ENCODE data around the gene CHCHD6.

DNA sequence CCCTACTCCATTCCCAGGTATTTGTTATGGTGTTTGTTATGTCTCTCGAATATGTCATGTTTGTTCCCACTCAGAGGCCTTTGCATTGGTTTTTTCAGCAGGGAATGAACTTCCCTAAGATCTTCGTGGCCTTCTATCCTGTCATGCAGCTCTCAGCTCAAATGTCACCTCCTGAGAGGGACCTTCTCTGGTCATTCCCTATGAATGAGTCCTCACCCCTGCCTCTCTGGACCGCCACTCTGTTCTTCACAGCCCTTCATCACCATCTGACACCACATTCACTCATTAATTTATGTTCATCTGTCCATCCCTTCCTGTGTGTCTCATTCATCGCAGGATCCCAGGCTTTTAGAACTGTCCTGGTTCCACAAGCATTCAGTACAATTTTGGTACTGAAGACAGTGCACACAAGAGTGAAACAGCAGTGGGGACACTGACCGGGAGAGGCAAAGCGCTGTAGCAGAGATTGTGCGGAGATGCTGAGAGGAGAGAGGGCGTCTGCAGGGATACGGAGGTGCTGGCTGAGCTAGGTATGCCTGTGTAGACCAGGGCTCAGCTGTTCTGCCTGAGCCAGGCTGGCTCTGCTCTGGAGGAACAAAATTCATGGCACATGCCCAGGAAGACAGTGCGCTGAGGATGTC lies 132.3 kb downstream of the CHCHD6 start:
- no peak for TF ChIP-seq EZH2 (IDR thresholded peaks at IDR 0.05)
- no peak for TF ChIP-seq POLR2AphosphoS5 (IDR thresholded peaks at IDR 0.05; ENCODE audit: borderline replicate concordance, low read depth, low read length)

All from SK-N-MC (cell line).